Fibroblast of mammary gland (primary cell): ENCODE measurements around the gene GET3.

Experiments
- DNase-seq: peaks from one replicate; pipeline ENCODE4 v3.0.0-alpha.2; 2010; ENCODE audit warnings: low read depth
- H3K4me3 ChIP-seq: 2 replicates; pipeline ENCODE4 v1.5.1; 2011; ENCODE audit warnings: low read depth, mild to moderate bottlenecking, low read length, moderate library complexity; ENCODE audit not compliant: control insufficient read depth
- CTCF ChIP-seq: conservative IDR thresholded peaks from 2 replicates; pipeline ENCODE4 v1.5.1; 2011; ENCODE audit warnings: low read depth, low read length, inconsistent platforms; ENCODE audit not compliant: control insufficient read depth, insufficient read depth

The GET3 gene

GRCh38 chr19:12736995-12737834 lies at the start of gene GET3:
Gene GET3, plus strand, starts transcription at chr19:12737497. Its CDS starts 9 bp downstream, at chr19:12737506.
- H3K4me3 ChIP-seq: peak within 1 kb of the TSS; percentile 79
- DNase-seq: peak; percentile 100
- TF ChIP-seq CTCF: no peak

GRCh38 chr19:12689012-12689411 lies 48.3 kb upstream of the GET3 start:
- no peak for DNase-seq
- H3K4me3 ChIP-seq: no peak overlapping the region

GRCh38 chr19:12689581-12690216 lies 47.6 kb upstream of the GET3 start:
- TF ChIP-seq CTCF: no peak
- DNase-seq: no peak
- H3K4me3 ChIP-seq: no peak overlapping the region

More at GRCh38 chr19:12689012-12689411, 48.3 kb upstream of the GET3 start:
- TF ChIP-seq CTCF: no peak

GRCh38 chr19:12692960-12693359 lies 44.3 kb upstream of the GET3 start:
- no peak for TF ChIP-seq CTCF
- no peak overlapping the region for H3K4me3 ChIP-seq
- no peak for DNase-seq

- no peak for DNase-seq
- no peak overlapping the region for H3K4me3 ChIP-seq
- TF ChIP-seq CTCF: no peak
These were observed 42.7 kb upstream of the GET3 start for GRCh38 chr19:12694641-12695040.

- H3K4me3 ChIP-seq: no peak overlapping the region
- no peak for TF ChIP-seq CTCF
- DNase-seq: no peak
These were observed 42.2 kb upstream of the GET3 start for GRCh38 chr19:12695096-12695495.
